DOHH2 (cell line): ENCODE data around the gene FALEC.

Experiments
- H3F3A ChIP-seq: fragments of 200-600 bp; sonication (generic), shearing (Covaris generic); 2 replicates; pipeline ENCODE4 v1.6.0; 2016; ENCODE audit warnings: antibody characterized with exemption, mild to moderate bottlenecking; ENCODE audit not compliant: control insufficient read depth, insufficient read depth
- H3K27ac ChIP-seq: fragments of 200-600 bp; sonication (generic); 2 replicates; pipeline ENCODE4 v1.5.1; 2014; ENCODE audit warnings: low read depth, mild to moderate bottlenecking, low read length, moderate library complexity
- H3K27me3 ChIP-seq: fragments of 200-600 bp; sonication (generic); 2 replicates; pipeline ENCODE4 v1.6.1; 2014; ENCODE audit warnings: mild to moderate bottlenecking, low read length, mixed read lengths; ENCODE audit not compliant: control insufficient read depth
- H3K36me3 ChIP-seq: fragments of 200-600 bp; sonication (generic); 2 replicates; pipeline ENCODE4 v1.6.1; 2014; ENCODE audit warnings: mild to moderate bottlenecking, low read length, moderate library complexity, mixed read lengths; ENCODE audit not compliant: control insufficient read depth
- H3K4me1 ChIP-seq: fragments of 200-600 bp; sonication (generic); 2 replicates; pipeline ENCODE4 v1.6.1; 2014; ENCODE audit warnings: mild to moderate bottlenecking, low read length, mixed read lengths; ENCODE audit not compliant: control insufficient read depth
- H3K4me2 ChIP-seq: fragments of 200-600 bp; sonication (generic); 2 replicates; pipeline ENCODE4 v1.6.0; 2014; ENCODE audit warnings: mild to moderate bottlenecking, low read length, moderate library complexity
- H3K4me3 ChIP-seq: fragments of 200-600 bp; sonication (generic); 2 replicates; pipeline ENCODE4 v1.5.1; 2014; ENCODE audit warnings: mild to moderate bottlenecking, low read length, mixed read lengths
- H3K79me2 ChIP-seq: fragments of 200-600 bp; sonication (generic); 2 replicates; pipeline ENCODE4 v1.6.1; 2014; ENCODE audit warnings: mild to moderate bottlenecking, low read length, mixed read lengths; ENCODE audit not compliant: control insufficient read depth
- H3K9me2 ChIP-seq: fragments of 200-600 bp; sonication (generic); replicated peaks from 2 replicates; pipeline ENCODE4 v1.6.1; 2014; ENCODE audit warnings: mild to moderate bottlenecking, low read length, mixed read lengths; ENCODE audit not compliant: control insufficient read depth
- H3K9me3 ChIP-seq: fragments of 200-600 bp; sonication (generic); 2 replicates; pipeline ENCODE4 v1.6.1; 2014; ENCODE audit warnings: antibody characterized with exemption, low read length, mixed read lengths; ENCODE audit not compliant: control insufficient read depth, insufficient read depth
- H4K20me1 ChIP-seq: fragments of 200-600 bp; sonication (generic); 2 replicates; pipeline ENCODE4 v1.6.0; 2014; ENCODE audit warnings: low read depth, mild to moderate bottlenecking, antibody characterized with exemption, low read length, moderate library complexity; ENCODE audit not compliant: control insufficient read depth, insufficient read depth
- EZH2phosphoT487 ChIP-seq: fragments of 200-600 bp; sonication (generic); IDR thresholded peaks from 2 replicates; pipeline ENCODE4 v1.6.1; 2017; ENCODE audit warnings: borderline replicate concordance, mild to moderate bottlenecking, antibody characterized with exemption, low read length, moderate library complexity, mixed read lengths
- TF ChIP-seq, protein P1 (sequence below): fragments of 200-600 bp; sonication (generic); IDR thresholded peaks from one replicate; pipeline ENCODE4 v1.5.1; 2014; ENCODE audit warnings: antibody characterized with exemption, mild to moderate bottlenecking, low read depth, low read length; ENCODE audit not compliant: poor library complexity, severe bottlenecking

Gene FALEC

DNA sequence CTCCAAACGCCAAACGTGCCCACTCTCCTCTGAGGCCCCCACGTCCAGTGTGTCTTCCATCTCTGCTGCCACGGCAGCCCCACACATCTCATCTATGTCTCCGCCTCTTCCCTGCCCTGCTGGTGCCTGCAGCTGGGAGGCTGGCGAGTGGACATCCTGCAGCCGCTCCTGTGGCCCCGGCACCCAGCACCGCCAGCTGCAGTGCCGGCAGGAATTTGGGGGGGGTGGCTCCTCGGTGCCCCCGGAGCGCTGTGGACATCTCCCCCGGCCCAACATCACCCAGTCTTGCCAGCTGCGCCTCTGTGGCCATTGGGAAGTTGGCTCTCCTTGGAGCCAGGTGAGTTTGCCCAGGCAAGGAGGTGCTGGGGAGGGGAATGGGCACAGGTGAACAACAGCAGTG, 42.3 kb downstream of the FALEC start:
- Histone ChIP-seq H4K20me1 (no peaks in the 10 kb centered on the region), H3K36me3 (no peaks in the 10 kb centered on the region), H3K27ac (no peak overlapping the region), H3F3A (peaks cover 12% of the 10 kb centered on the region), H3K9me2 (no peaks in the 10 kb centered on the region), H3K9me3 (no peaks in the 10 kb centered on the region), H3K4me1 (peaks cover 32% of the 10 kb centered on the region), H3K4me2 (no peak overlapping the region), H3K4me3 (no peak overlapping the region), H3K27me3 (no peaks in the 10 kb centered on the region), H3K79me2 (no peaks in the 10 kb centered on the region)
- TF ChIP-seq, protein P1, sequence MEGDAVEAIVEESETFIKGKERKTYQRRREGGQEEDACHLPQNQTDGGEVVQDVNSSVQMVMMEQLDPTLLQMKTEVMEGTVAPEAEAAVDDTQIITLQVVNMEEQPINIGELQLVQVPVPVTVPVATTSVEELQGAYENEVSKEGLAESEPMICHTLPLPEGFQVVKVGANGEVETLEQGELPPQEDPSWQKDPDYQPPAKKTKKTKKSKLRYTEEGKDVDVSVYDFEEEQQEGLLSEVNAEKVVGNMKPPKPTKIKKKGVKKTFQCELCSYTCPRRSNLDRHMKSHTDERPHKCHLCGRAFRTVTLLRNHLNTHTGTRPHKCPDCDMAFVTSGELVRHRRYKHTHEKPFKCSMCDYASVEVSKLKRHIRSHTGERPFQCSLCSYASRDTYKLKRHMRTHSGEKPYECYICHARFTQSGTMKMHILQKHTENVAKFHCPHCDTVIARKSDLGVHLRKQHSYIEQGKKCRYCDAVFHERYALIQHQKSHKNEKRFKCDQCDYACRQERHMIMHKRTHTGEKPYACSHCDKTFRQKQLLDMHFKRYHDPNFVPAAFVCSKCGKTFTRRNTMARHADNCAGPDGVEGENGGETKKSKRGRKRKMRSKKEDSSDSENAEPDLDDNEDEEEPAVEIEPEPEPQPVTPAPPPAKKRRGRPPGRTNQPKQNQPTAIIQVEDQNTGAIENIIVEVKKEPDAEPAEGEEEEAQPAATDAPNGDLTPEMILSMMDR = no peak
- TF ChIP-seq EZH2phosphoT487 = no peak

DNA sequence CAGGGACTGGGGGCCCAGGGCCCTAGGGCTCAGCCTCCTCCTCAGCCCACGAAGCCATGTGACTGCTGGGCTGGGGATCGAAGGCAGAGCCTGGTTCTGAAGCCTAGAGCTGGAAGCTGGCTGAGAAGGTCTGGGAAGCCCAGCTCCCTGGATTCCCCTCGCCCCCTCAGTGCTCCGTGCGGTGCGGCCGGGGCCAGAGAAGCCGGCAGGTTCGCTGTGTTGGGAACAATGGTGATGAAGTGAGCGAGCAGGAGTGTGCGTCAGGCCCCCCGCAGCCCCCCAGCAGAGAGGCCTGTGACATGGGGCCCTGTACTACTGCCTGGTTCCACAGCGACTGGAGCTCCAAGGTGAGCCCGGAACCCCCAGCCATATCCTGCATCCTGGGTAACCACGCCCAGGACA, 42.8 kb downstream of the FALEC start:
- Histone ChIP-seq H3K4me3 (no peak overlapping the region), H3K79me2 (no peaks in the 10 kb centered on the region), H3K27me3 (no peaks in the 10 kb centered on the region), H3K9me2 (no peaks in the 10 kb centered on the region), H3K4me1 (peaks cover 37% of the 10 kb centered on the region), H3K36me3 (no peaks in the 10 kb centered on the region), H3K4me2 (no peak overlapping the region), H3K9me3 (no peaks in the 10 kb centered on the region), H3F3A (peaks cover 17% of the 10 kb centered on the region), H3K27ac (no peak overlapping the region), H4K20me1 (no peaks in the 10 kb centered on the region)
- no peak for TF ChIP-seq EZH2phosphoT487
- TF ChIP-seq, protein P1 = no peak

DNA sequence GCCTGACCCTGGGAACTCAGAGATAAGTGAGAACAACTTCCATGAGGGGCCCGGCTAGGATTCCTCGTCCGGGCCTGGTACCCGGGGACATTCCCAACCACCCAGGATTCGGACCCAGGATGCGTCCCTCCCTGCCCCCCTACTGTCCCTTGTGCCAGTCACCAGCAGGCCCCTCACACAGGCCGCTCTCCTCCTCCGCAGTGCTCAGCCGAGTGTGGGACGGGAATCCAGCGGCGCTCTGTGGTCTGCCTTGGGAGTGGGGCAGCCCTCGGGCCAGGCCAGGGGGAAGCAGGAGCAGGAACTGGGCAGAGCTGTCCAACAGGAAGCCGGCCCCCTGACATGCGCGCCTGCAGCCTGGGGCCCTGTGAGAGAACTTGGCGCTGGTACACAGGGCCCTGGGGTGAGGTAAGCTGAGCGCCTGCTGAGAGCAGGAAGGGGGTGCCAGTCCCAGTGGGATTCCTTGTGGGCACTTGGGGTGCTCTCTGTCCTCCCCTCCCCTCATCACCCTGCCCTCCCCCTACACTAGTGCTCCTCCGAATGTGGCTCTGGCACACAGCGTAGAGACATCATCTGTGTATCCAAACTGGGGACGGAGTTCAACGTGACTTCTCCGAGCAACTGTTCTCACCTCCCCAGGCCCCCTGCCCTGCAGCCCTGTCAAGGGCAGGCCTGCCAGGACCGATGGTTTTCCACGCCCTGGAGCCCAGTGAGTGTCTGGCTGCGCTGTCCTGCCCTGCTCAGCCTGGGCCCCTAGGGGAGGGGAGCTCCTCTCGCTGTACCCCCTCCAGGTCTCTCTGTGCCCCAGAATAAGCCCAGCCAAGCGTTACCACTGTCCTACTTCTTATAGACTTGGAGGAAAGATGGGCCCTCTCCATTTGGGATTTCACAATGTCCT, 43.5 kb downstream of the FALEC start:
- TF ChIP-seq EZH2phosphoT487 = no peak
- TF ChIP-seq, protein P1 = no peak
- no peak overlapping the region for H3K27ac ChIP-seq
- H3K79me2 ChIP-seq = no peaks in the 10 kb centered on the region
- peaks cover 2% of the 10 kb centered on the region; the same call in 1 of the 2 replicates for H3K36me3 ChIP-seq
- no peaks in the 10 kb centered on the region for H3K9me3 ChIP-seq
- no peak overlapping the region for H3K4me2 ChIP-seq
- H3F3A ChIP-seq = peaks cover 24% of the 10 kb centered on the region
- peaks cover 44% of the 10 kb centered on the region for H3K4me1 ChIP-seq
- H3K4me3 ChIP-seq = no peak overlapping the region
- H3K9me2 ChIP-seq = no peaks in the 10 kb centered on the region
- H4K20me1 ChIP-seq = no peaks in the 10 kb centered on the region
- no peaks in the 10 kb centered on the region for H3K27me3 ChIP-seq
